Prostate gland (tissue), 2 donors: ENCODE data around the gene DRC1.

Source experiments
- CTCF ChIP-seq, 4 experiments: fragments of 200-600 bp in 2 of 4; fragments of 450-650 bp in 2 of 4; sonication (generic) in 2 of 4; IDR thresholded peaks; 1 replicate in 3 of 4; 2 replicates in 1 of 4; pipeline ENCODE4 v1.5.1; 2016 to 2019; ENCODE audit warnings: antibody characterized with exemption in 4 of 4, mild to moderate bottlenecking in 2 of 4, moderate library complexity in 2 of 4
- POLR2A ChIP-seq: fragments of 450-650 bp; IDR thresholded peaks from one replicate; pipeline ENCODE4 v1.6.1; 2016; ENCODE audit warnings: antibody characterized with exemption, mild to moderate bottlenecking

GRCh38 chr2:26450031-26450635 lies 48.4 kb downstream of the DRC1 start:
- TF ChIP-seq CTCF (IDR thresholded peaks at IDR 0.05): no peak
- TF ChIP-seq POLR2A: no peak
